SIG-M5 (cell line): ENCODE data around the gene ZNF562.
A peak's percentile ranks its signal among the peaks of the same experiment; 100 is the strongest.
"Not testable (repeated sequence)": the region's sequence is repeated elsewhere in the genome, so short reads cannot be mapped to it uniquely, and the experiment has no call there.

Experiments
- DNase-seq: peaks from one replicate; lab custom pipeline; 2025; lab: John Stamatoyannopoulos, UW

ZNF562 gene

DNA sequence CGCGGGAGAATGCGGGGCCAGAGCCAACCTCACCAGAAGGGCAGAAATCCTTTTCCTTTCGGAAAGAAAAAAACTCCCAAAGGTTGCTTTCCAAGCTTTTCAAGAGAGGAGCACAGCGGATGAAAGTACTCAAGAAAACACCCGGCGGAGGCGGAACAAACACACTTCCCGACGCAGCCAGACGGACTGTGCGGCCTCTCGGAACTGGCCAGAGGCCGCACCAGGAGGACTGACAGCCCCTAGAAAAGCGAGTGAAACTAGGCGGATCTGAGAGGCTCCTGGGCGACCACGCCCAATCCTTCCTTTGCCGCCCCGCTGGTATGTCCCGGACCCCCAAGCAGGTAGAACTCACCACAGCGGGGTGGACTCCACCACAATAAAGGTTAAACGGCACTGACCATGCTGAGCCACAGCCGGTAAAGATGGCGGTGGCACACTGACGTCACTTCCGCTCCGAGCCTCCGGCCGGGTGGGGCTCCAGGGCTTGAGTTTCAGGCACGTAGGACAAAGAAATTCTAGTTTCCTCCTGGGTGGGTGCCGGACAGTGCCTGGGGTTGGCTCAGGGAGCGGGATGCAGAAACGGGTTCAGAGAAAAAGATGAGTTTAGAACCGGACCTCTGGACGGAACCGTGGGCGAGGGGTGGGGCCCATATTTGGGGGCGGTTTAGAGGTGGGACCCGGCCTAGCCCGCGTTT lies at the start of gene ZNF562:
TSS of gene ZNF562 (minus strand) at position 438 of the 695 bp plus-strand sequence. CDS start 14,356 bp downstream, outside the sequence.
- DNase-seq, result no peak

DNA sequence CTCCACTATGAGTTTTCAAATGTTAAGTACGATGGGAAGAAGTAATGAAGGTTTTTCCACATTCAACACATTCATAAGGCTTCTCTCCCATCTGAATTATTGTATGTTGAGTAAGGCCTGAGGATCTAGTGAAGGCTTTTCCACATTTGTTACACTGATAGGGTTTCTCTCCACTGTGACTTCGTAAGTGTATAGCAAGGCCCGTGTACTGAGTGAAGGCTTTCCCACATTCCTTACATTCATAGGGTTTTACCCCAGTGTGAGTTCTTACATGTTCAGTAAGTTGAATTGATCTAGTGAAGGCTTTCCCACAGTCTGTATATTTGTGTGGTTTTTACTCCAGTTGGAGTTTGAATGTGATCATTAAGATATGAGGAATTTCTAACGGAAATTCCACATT lies 49.3 kb upstream of the ZNF562 start:
- no peak for DNase-seq

DNA sequence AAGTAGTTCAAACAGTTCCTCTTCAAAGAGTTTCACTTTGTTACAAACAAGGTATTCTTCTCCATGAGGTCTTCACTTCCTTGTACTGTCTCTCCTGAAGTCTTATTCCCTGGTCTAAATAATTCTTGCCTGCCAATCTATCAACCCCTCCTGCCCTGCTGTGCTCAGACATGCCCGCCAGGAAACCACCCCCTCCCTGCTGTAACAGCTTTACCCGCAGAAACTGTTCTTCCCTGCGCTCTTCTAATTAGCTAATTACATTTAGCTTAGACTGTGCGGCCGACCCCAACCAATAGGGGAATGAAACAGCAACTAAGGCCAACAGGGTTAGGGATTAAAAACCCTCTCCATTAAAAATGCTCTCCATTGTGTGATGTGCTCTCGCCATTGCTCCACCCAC lies 47.0 kb upstream of the ZNF562 start:
- DNase-seq, result no peak

DNA sequence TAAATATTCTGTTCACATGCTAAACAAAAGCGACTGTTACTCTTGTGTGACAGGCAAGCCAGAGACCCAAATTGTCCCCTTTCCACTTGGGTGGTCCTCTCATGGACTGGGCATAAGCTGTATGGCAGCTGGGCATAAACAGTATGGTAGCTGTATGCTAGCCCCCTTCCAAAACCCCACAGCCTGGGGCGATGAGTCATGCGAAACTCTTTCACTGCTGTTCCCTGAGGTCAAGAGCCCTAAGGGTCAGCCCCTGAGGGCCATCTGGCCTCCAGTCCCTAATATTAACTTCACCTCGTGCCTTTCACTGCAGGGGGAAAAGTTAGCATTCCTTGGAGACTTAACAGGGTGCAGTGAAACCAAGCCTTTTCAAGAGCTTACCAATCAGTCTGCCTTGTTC lies 45.6 kb upstream of the ZNF562 start:
- no peak for DNase-seq

DNA sequence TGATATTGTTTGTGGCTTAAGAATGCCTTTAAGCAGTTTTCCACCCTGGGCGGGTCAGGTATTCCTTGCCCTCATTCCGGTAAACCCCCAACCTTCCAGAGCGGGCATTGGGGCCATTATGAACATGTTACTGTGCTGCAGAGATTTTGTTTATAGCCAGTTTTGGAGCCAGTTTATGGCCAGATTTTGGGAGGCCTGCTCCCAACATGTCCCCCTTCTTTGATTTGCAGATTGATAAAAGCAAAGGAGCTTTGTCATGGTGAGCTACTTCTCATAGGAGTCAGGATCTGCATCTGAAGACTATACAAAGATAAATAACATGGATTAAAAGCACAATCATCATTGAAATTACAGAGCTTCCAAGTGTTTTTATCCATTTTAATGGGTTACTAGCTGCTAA lies 36.9 kb upstream of the ZNF562 start:
- DNase-seq, result no peak

DNA sequence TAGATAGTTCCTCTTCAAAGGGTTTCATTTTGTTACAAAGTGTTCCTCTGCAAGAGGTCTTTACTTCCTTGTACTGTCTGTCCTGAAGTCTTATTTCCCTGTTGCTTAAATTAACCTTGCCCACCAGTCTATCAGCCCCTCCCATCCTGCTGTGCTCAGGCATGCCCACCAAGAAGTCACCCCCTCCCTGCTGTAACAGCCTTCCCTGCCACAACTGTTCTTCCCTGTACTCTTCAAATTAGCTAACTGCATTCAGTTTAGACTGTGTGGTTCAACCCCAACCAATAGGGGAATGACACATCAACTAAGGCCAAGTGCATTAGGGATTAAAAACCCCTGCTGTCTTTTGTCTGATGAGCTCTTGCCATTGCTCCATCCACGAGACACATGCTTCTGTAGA lies 34.4 kb upstream of the ZNF562 start:
- peak; percentile 48 for DNase-seq

DNA sequence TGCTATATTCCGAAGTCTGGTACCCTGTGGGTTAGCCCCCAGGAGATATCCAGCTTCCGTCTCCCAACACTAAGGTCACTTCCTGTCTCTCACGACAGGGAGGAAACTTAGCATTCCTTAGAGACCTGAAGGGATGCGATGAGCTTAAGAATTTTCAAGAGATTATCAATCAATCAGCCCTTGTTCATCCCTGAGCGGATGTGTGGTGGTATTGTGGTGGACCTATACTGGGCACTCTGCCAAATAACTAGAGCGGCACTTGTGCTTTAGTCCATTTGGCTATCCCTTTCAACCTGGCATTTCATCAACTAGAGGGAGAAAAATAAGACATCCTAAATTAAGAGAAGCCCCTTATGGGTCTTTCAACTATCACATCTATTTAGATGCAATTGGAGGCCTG lies 30.9 kb upstream of the ZNF562 start:
- no peak for DNase-seq

DNA sequence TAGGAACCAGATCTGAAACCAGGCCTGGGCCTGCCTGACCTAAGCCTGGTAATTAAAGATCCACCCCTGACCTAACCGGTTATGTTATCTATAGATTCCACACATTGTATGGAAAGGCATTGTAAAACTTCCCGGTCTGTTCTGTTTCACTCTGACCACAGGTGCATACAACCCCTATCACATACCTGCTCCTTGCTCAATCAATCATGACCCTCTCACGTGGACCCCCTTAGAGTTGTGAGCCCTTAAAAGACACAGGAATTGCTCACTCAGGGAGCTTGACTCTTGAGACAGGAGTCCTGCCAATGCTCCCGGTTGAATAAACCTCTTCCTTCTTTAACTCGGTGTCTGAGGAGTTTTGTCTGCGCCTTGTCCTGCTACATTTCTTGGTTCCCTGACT lies 27.3 kb upstream of the ZNF562 start:
- no peak for DNase-seq

DNA sequence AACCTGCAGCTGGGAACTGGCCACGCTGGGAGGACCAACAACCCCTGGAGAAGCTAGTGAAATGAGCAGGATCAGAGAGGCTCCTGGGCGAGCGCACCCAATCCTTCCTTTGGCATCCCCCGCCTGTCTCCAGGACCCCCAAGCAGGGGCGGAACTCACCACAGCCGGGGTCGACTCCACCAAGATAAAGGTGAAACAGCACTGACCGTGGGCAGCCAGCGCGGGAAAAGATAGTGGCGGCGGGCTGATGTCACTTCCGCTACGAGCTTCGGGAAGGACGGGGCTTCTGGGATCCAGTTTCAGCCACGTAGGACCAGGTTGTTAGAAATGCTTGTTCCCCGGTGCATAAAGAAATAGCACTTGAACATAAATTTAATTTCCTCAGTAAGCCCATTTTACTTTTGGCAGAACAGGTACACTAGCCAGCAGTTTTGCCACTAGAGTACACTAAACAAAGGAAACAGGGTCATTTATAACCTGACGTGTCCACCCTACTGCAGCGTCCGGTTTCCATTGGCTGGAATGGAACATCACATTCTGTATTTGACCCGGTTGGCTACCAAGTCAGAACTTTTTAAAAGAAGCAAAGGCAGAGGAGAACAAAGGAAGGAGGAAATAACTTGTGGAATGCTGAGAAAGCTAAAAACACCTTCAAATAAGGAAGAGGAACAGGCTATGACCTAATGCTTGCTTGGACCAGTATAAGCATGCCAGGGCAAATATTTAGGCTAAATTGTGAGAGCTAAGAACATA lies 25.5 kb upstream of the ZNF562 start:
- DNase-seq, result no peak

DNA sequence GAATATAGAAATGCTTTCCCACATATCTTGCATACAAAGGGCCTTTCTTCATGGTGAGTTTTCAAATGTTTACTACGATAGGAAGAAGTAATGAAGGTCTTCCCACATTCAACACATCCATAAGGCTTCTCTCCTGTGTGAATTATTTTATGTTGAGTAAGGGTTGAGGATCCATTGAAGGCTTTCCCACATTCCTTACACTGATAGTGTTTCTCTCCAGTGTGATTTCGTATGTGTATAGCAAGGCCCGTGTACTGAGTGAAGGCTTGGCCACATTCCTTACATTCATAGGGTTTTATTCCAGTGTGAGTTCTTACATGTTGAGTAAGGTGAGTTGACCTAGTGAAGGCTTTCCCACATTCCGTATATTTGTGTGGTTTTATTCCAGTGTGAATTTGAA lies 15.4 kb upstream of the ZNF562 start:
- DNase-seq, result not testable (repeated sequence)

DNA sequence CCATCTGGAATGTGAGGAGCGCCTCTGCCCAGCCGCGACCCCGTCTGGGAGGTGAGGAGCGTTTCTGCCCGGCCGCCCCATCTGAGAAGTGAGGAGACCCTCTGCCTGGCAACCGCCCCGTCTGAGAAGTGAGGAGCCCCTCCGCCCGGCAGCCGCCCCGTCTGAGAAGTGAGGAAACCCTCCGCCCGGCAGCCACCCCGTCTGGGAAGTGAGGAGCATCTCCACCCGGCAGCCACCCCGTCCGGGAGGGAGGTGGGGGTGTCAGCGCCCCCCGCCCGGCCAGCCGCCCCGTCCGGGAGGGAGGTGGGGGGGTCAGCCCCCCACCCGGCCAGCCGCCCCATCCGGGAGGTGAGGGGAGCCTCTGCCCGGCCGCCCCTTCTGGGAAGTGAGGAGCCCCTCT lies 5.1 kb upstream of the ZNF562 start:
- not testable (repeated sequence) for DNase-seq

DNA sequence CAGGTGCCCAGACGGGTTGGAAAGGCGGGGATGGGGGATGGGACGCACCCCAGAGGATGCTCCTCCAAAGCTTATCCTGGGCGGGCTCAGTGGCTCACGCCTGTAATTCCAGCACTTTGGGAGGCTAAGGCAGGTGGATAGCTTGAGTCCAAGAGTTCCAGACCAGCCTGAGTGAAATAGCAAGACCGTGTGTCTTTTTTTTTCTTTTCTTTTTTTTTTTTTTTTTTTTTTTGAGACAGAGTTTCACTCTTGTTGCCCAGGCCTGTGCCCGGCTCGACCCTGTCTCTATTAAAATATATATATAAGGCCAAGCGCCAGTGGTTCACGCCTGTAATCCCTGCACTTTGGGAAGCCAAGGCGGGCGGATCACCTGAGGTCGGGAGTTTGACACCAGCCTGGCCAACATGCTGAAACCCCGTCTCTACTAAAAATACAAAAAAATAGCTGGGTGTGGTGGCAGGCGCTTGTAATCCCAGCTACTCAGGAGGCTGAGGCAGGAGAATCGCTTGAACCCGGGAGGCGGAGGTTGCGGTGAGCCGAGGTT lies 530 bp upstream of the ZNF562 start:
- DNase-seq, result not testable (repeated sequence)

DNA sequence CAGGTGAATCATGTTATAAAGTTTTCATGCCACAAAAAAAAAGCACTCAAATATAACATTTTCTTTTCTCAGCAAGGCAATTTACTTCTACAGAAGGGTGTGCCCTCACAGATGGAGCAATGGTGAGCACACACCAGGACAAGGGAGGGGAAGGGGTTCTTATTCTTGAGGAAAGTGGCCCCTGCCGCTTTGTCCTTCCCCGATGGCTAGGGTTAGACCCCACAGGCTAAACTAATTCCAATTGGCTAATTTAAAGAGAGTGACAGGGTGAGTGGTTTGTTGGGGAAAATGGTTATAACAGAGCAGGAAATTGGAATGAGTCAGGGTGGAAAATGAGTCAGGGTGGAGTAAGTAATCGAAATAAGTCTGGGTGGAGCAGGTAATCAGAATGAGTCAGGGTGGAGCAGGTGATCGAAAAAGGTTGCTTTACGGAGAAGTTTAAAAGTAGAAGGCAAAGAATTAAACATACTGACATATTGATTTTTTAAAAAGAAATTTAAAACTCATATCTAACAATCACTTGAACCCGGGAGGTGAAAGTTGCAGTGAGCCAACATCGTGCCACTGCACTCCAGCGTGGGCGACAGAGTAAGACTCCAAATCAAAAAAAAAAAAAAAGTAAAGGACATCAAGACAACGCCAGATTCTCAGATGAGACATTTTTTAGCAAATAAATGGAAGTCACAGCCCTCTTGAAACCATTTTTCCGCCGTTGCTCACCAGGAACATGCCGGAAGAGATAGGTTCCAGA lies 813 bp downstream of the ZNF562 start:
- DNase-seq, result no peak

DNA sequence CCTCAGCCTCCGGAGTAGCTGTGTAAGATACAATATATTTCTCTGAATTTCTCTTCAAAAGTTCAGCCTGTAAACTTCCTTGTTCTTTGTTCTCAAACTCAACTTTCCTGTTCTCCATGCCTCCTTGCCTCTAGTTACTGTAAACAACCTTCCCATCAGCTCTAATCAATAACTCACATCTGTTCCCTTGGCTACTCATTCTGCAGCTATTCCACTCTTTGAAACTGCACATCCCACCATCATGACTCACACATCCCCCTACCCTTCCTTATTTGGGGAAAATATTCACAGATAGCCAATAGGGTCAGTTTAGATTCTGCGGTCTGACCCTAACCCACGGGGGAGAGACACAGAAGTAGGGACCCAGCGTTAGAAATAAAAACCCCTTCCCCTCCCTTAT lies 2.0 kb downstream of the ZNF562 start:
- DNase-seq, result no peak

DNA sequence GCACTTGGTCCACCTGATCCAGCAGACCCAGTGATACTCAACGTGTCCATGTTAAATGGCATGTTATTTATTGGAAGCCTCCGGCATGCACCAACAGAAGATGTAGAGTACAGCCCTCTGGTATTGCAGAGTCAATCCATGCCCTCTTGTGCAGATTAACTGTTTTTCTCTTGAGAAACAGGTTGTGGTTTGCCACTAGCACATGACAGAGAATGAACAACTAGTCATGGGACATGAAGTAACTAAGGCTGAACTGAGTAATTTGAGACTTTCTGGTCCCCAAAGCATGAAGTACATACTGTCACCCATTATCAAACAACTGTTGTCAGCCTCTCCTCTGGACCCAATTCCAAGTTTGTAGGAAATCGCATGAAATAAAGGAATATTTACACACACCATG lies 3.2 kb downstream of the ZNF562 start:
- no peak for DNase-seq

DNA sequence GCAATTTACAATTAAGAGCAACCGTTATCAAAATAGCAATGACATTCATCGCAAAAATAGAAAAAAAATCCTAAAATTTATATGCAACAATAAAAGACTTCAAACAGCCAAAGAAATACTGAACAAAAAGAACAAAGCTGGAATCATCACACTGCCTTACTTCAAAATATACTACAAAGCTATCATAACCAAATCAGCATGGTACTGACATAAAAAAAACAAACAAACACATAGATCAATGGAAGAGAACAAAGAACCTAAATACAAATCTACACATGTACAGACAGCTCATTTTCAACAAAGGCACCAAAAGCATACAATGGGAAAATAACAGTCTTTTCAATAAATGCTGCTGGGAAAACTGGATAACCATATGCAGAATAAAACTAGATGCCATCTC lies 6.4 kb downstream of the ZNF562 start:
- no peak for DNase-seq

DNA sequence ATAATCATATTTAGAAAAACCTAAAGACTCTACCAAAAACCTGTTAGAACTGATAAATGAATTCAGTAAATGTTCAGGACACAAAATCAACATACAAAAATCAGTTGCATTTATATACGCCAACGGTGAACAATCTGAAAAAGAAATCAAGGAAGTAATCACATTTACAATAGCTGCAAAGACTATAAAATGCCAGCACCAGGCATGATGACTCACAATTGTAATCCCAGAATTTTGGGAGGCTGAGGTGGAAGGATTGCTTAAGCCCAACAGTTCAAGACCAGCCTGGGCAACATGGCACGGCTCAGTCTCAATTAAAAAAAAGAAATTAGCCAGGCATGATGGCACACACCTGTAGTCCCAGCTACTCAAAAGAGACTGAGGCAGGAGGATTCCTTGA lies 7.0 kb downstream of the ZNF562 start:
- DNase-seq, result no peak

DNA sequence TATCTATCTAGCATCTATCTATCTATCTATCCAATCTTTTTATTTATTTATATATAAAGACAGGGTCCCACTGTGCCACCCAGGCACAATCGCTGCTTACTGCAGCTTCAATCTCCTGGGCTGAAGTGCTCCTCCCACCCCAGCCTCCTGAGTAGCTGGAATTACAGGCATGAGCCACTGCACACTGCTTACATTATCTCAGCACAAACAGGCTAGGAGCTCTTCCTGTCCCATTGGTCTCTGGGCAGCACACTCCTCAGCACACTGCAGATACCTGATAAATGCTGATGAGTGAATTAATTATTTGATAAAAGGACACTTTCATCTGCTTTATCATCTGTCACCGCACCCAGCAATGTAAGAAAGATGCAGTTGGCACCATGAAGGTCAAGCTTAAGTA lies 16.1 kb downstream of the ZNF562 start:
- DNase-seq, result no peak

DNA sequence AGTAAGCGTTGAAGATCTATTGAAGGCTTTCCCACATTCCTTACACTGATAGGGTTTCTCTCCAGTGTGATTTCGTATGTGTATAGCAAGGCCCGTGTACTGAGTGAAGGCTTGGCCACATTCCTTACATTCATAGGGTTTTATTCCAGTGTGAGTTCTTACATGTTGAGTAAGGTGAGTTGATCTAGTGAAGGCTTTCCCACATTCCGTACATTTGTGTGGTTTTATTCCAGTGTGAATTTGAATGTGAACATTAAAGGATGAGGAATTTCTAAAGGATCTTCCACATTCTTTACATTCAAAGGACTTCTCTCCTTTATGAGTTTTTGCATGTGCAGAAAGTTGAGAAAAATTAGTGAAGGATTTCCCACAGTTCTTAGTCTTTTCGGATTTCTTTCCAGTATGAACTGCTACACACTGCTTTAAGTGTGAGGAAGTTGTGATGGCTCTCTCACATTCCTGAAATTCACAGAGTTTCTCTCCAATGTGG lies 21.8 kb downstream of the ZNF562 start:
- not testable (repeated sequence) for DNase-seq

DNA sequence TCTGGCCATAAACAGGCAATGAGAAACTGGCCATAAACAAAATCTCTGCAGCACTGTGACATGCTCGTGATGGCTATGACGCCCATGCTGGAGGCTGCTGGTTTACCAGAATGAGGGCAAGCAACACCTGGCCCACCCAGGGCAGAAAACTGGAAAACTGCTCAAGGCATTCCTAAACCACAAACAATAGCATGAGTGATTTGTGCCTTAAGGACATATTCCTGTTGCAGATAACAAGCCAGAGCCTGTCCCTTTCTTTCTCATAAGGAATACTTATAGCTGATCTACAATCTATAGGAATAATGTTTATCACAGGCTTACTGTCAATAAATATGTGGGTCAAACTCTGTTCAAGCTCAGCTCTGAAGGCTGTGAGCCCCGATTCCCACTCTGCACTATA lies 23.4 kb downstream of the ZNF562 start:
- not testable (repeated sequence) for DNase-seq

DNA sequence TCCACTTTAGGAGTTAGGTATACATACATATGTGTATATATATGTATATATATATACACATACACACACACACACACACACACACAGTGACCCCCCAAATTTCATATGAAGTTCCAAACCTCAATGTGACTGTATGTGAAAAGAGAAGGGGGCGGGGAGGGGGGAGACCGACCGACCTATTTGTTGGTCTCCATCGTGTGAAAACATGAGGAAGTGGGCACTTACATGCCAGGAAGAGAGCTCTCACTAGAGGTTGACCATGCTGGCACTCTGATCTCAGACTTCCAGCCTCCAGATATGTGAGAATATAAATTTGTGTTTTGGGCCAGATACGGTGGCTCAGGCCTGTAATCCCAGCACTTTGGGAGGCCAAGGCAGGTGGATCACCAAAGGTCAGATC lies 24.6 kb downstream of the ZNF562 start:
- DNase-seq, result no peak

DNA sequence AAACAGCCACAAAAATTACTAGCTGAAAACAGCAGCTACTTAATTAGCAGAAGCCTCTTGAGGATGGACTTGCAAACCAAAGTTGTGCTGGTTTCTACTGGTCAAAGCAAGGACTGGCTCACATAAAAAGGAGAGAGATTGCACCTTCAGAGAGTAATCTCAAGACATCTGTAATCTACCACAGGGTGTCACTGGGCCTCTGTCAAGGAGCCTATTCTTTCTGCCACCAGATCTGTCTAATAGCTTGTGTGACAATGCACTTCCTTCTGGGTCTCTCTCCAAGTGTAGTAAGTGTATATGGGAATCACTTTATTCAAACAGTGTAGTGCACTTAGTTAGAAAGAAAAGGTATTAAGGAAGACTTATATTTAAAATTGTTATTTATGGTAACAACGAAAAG lies 29.4 kb downstream of the ZNF562 start:
- DNase-seq, result no peak

DNA sequence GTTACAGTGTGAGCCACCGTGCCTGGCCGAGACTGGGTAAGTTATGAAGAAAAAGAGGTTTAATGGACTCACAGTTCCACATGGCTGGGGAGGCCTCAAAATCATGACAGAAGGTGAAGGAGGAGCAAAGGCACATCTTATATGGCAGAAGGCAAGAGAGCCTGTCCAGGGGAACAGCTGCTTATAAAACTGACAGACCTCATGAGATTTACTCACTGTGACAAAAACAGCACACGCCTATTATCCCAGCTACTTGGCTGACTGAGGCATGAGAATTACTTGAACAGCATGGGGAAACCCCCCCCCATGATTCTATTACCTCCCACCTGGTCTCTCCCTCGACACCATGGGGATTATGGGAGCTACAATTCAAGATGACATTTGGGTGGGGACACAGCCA lies 30.4 kb downstream of the ZNF562 start:
- no peak for DNase-seq
